GM19099 (cell line): ENCODE results near the gene TOMM7.

ENCODE experiments used
- POLR2A ChIP-seq: IDR thresholded peaks from 3 replicates; pipeline ENCODE4 v1.6.1; 2011; ENCODE audit warnings: low read depth; ENCODE audit not compliant: insufficient read length; ENCODE audit errors: extremely low read depth

TOMM7 gene

GRCh38 chr7:22811746-22812280, 10.8 kb downstream of the TOMM7 start:
- TF ChIP-seq POLR2A = no peak

- TF ChIP-seq POLR2A = no peak
Observed at GRCh38 chr7:22810843-22811242, 11.8 kb downstream of the TOMM7 start.

GRCh38 chr7:22809902-22810642, 12.6 kb downstream of the TOMM7 start:
- no peak for TF ChIP-seq POLR2A

GRCh38 chr7:22808140-22808539, 14.5 kb downstream of the TOMM7 start:
- no peak for TF ChIP-seq POLR2A

GRCh38 chr7:22806752-22807151, 15.9 kb downstream of the TOMM7 start:
- no peak for TF ChIP-seq POLR2A

- TF ChIP-seq POLR2A = no peak
Observed at GRCh38 chr7:22805227-22805626, 17.4 kb downstream of the TOMM7 start.

GRCh38 chr7:22802426-22802825, 20.2 kb downstream of the TOMM7 start:
- TF ChIP-seq POLR2A = no peak

- TF ChIP-seq POLR2A = no peak
Observed at GRCh38 chr7:22801912-22802311, 20.7 kb downstream of the TOMM7 start.

GRCh38 chr7:22799633-22800032, 23.0 kb downstream of the TOMM7 start:
- TF ChIP-seq POLR2A = no peak

GRCh38 chr7:22793593-22794462, 28.8 kb downstream of the TOMM7 start:
- TF ChIP-seq POLR2A = no peak

GRCh38 chr7:22791204-22792158, 31.2 kb downstream of the TOMM7 start:
- no peak for TF ChIP-seq POLR2A

GRCh38 chr7:22787951-22788350, 34.7 kb downstream of the TOMM7 start:
- no peak for TF ChIP-seq POLR2A

- TF ChIP-seq POLR2A = no peak
Observed at GRCh38 chr7:22786290-22786932, 36.2 kb downstream of the TOMM7 start.

- TF ChIP-seq POLR2A = no peak
Observed at GRCh38 chr7:22784346-22784745, 38.3 kb downstream of the TOMM7 start.
